Keratinocyte (primary cell): ENCODE data around the gene COX6B1. TPM values are rescaled to one million over a fixed set of nuclear protein-coding genes. Genes with fewer than 3 reads are reported as not detected.

ENCODE experiments used
- DNase-seq: peaks from one replicate; pipeline ENCODE4 v3.0.0-alpha.2; 2011; ENCODE audit warnings: low read depth, missing footprints, low spot score
- FAIRE-seq: peaks from 2 replicates; lab custom pipeline; 2011; peaks lifted over from hg19 to GRCh38; lab: Jason Lieb, UNC
- H2AFZ ChIP-seq: 2 replicates; pipeline ENCODE4 v1.6.0; 2012; ENCODE audit warnings: low read length, control low read depth, inconsistent platforms; ENCODE audit not compliant: control insufficient read depth
- H3K27ac ChIP-seq: 2 replicates; pipeline ENCODE4 v1.5.1; 2011; ENCODE audit warnings: low read length; ENCODE audit not compliant: control insufficient read depth, insufficient read depth
- H3K27me3 ChIP-seq: 3 replicates; pipeline ENCODE4 v1.6.0; 2011; ENCODE audit warnings: low read length; ENCODE audit not compliant: control insufficient read depth, insufficient read depth; ENCODE audit errors: extremely low read depth
- H3K36me3 ChIP-seq, 2 experiments: 2 replicates in 1 of 2; 3 replicates in 1 of 2; pipeline ENCODE4 v1.5.1; 2011; ENCODE audit warnings: low read length in 2 of 2, mild to moderate bottlenecking in 1 of 2; ENCODE audit not compliant: control insufficient read depth in 2 of 2, insufficient read depth in 2 of 2; ENCODE audit errors: extremely low read depth in 1 of 2
- H3K4me1 ChIP-seq: 3 replicates; pipeline ENCODE4 v1.5.1; 2011; ENCODE audit warnings: low read length; ENCODE audit not compliant: control insufficient read depth, insufficient read depth; ENCODE audit errors: extremely low read depth
- H3K4me2 ChIP-seq: 3 replicates; pipeline ENCODE4 v1.6.0; 2011; ENCODE audit warnings: low read depth, low read length; ENCODE audit not compliant: control insufficient read depth, insufficient read depth; ENCODE audit errors: extremely low read depth
- H3K4me3 ChIP-seq, 3 experiments: fragments of 200-600 bp in 1 of 3; sonication (generic) in 1 of 3; 2 replicates in 2 of 3; 3 replicates in 1 of 3; pipeline ENCODE4 v1.5.1; 2011 to 2016; ENCODE audit warnings: low read length in 3 of 3, mild to moderate bottlenecking in 3 of 3, control low read depth in 2 of 3, inconsistent platforms in 1 of 3, low read depth in 1 of 3, mixed read lengths in 1 of 3, mixed run types in 1 of 3, moderate library complexity in 1 of 3; ENCODE audit not compliant: control insufficient read depth in 2 of 3, insufficient read depth in 2 of 3; ENCODE audit errors: extremely low read depth in 1 of 3
- H3K79me2 ChIP-seq: 2 replicates; pipeline ENCODE4 v1.6.0; 2012; ENCODE audit warnings: low read length; ENCODE audit not compliant: control insufficient read depth, insufficient read depth
- H3K9ac ChIP-seq: 3 replicates; pipeline ENCODE4 v1.6.0; 2011; ENCODE audit warnings: low read length; ENCODE audit not compliant: control insufficient read depth, insufficient read depth; ENCODE audit errors: extremely low read depth
- H3K9me1 ChIP-seq: 3 replicates; pipeline ENCODE4 v1.6.0; 2011; ENCODE audit warnings: low read length; ENCODE audit not compliant: control insufficient read depth, insufficient read depth; ENCODE audit errors: extremely low read depth
- H3K9me3 ChIP-seq: 2 replicates; pipeline ENCODE4 v1.5.1; 2012; ENCODE audit warnings: low read depth, low read length; ENCODE audit not compliant: control insufficient read depth
- H4K20me1 ChIP-seq: 3 replicates; pipeline ENCODE4 v1.6.0; 2011; ENCODE audit warnings: low read length; ENCODE audit not compliant: control insufficient read depth, insufficient read depth; ENCODE audit errors: extremely low read depth
- CTCF ChIP-seq, 3 experiments: IDR thresholded peaks in 1 of 3; conservative IDR thresholded peaks in 1 of 3; optimal IDR thresholded peaks in 1 of 3; 2 replicates in 2 of 3; 3 replicates in 1 of 3; pipeline versions ENCODE3 to v1.5.1; 2011; ENCODE audit warnings: low read length in 3 of 3, mild to moderate bottlenecking in 3 of 3, moderate library complexity in 2 of 3, control low read depth in 1 of 3, inconsistent platforms in 1 of 3; ENCODE audit not compliant: insufficient read depth in 2 of 3; ENCODE audit errors: extremely low read depth in 1 of 3
- EZH2 ChIP-seq: IDR thresholded peaks from one replicate; pipeline ENCODE4 v1.6.1; 2012; ENCODE audit warnings: inconsistent platforms, mild to moderate bottlenecking, low read length, moderate library complexity
- dilution Hi-C: fragments of 300-500 bp; cut with MboI; formaldehyde crosslinking; loops from one replicate; pipeline ENCODE4 v1.7.0; 2020; ENCODE audit warnings: low sequenced_read_pairs; ENCODE audit not compliant: extremely low pct_ligation_motif_present
- polyA plus RNA-seq, 5 experiments: library from polyadenylated mRNA; depleted of rRNA in 3 of 5; stranded (reverse) in 3 of 5; stranded (forward) in 1 of 5; unstranded in 1 of 5; fragments of >200 nt; gene quantifications; 1 replicate in 1 of 5; 2 replicates in 3 of 5; 3 replicates in 1 of 5; pipeline versions ENCODE4 v1.2.1 to v1.2.3, GENCODE V29; 2011 to 2012; ENCODE audit warnings: missing spikeins in 2 of 5, low read depth in 1 of 5, low replicate concordance in 1 of 5

The COX6B1 gene
- polyA plus RNA-seq, 1 donor (not counting 4 experiments of a cell fraction or from before 2014, with no cell fraction given): 509 TPM

GRCh38 chr19:35655600-35655999 is 7.5 kb downstream of the COX6B1 start:
- no peak overlapping the region for H3K9ac ChIP-seq
- H3K36me3 ChIP-seq: peaks cover 24 to 27% of the 10 kb centered on the region in 2 experiments

GRCh38 chr19:35656700-35657099 is 8.6 kb downstream of the COX6B1 start:
- Histone ChIP-seq H3K9ac (no peak overlapping the region), H3K4me3 (no peak overlapping the region), H3K9me3 (no peaks in the 10 kb centered on the region), H3K9me1 (no peaks in the 10 kb centered on the region), H3K79me2 (peaks cover 3% of the 10 kb centered on the region), H4K20me1 (no peaks in the 10 kb centered on the region), H3K27me3 (no peaks in the 10 kb centered on the region), H3K27ac (no peak overlapping the region), H3K4me1 (no peaks in the 10 kb centered on the region), H2AFZ (no peak overlapping the region), H3K4me2 (no peak overlapping the region), H3K36me3 (peaks cover 21 to 22% of the 10 kb centered on the region in 2 experiments)
- FAIRE-seq: no peak
- dilution Hi-C loops: no loop called here
- TF ChIP-seq CTCF (optimal IDR thresholded peaks at IDR 0.05 in 1 of 3, IDR thresholded peaks at IDR 0.05 in 1 of 3, conservative IDR thresholded peaks at IDR 0.05 in 1 of 3; ENCODE audit: extremely low read depth in 1 of 3, insufficient read depth in 2 of 3, low read length in 3 of 3) (no peak), EZH2 (no peak)
- DNase-seq: no peak

More at GRCh38 chr19:35655600-35655999, 7.5 kb downstream of the COX6B1 start:
- TF ChIP-seq EZH2 (no peak), CTCF (optimal IDR thresholded peaks at IDR 0.05 in 1 of 3, IDR thresholded peaks at IDR 0.05 in 1 of 3, conservative IDR thresholded peaks at IDR 0.05 in 1 of 3; ENCODE audit: extremely low read depth in 1 of 3, insufficient read depth in 2 of 3, low read length in 3 of 3) (no peak)
- H3K9me3 ChIP-seq: no peaks in the 10 kb centered on the region
- H3K27ac ChIP-seq: no peak overlapping the region
- H3K4me1 ChIP-seq: no peaks in the 10 kb centered on the region
- no peaks in the 10 kb centered on the region for H4K20me1 ChIP-seq
- no peak overlapping the region for H3K4me2 ChIP-seq
- H2AFZ ChIP-seq: no peak overlapping the region
- no peak for DNase-seq
- dilution Hi-C loops: no loop called here
- no peak for FAIRE-seq
- no peak overlapping the region for H3K4me3 ChIP-seq
- H3K79me2 ChIP-seq: peaks cover 10% of the 10 kb centered on the region
- no peaks in the 10 kb centered on the region for H3K27me3 ChIP-seq
- no peaks in the 10 kb centered on the region for H3K9me1 ChIP-seq
